HFFc6 (cell line): Measurements from ENCODE around the gene C17orf58. TPM values are rescaled to one million over a fixed set of nuclear protein-coding genes. Genes with fewer than 3 reads are reported as not detected.
"Not testable (repeated sequence)": the region's sequence is repeated elsewhere in the genome, so short reads cannot be mapped to it uniquely, and the experiment has no call there.

Experiments used
- DNase-seq: peaks from one replicate; pipeline ENCODE4 v3.0.0-alpha.2; 2018
- H3K27ac Mint-ChIP-seq: 2 replicates; pipeline ENCODE4 v1.8.0; 2020; ENCODE audit warnings: mild to moderate bottlenecking, mixed read lengths
- H3K27me3 Mint-ChIP-seq: 2 replicates; pipeline ENCODE4 v1.8.0; 2021; ENCODE audit warnings: mild to moderate bottlenecking, moderate library complexity, mixed read lengths; ENCODE audit not compliant: insufficient read depth
- H3K36me3 Mint-ChIP-seq: 2 replicates; pipeline ENCODE4 v1.8.0; 2021; ENCODE audit warnings: low read depth, mixed read lengths
- H3K4me1 Mint-ChIP-seq: 2 replicates; pipeline ENCODE4 v1.8.0; 2020; ENCODE audit warnings: low read depth, mixed read lengths
- H3K4me3 Mint-ChIP-seq: 2 replicates; pipeline ENCODE4 v1.8.0; 2020; ENCODE audit warnings: mild to moderate bottlenecking, moderate library complexity, mixed read lengths
- H3K9me3 Mint-ChIP-seq: 2 replicates; pipeline ENCODE4 v1.8.0; 2020; ENCODE audit warnings: mild to moderate bottlenecking, mixed read lengths
- total RNA-seq, 6 experiments: library from RNA; stranded (reverse); fragmentation: NEBNext Ultra II Directional; extraction: Animal tissue kit (Norgen Biotek cat#: 25700); gene quantifications; 2 replicates in 1 of 6; 3 replicates in 5 of 6; pipeline ENCODE4 v1.2.3, GENCODE V29; 2021
- TF ChIP-seq, protein P1 (sequence below): fragments of 200-600 bp; sonication (generic); IDR thresholded peaks from 2 replicates; pipeline ENCODE4 v1.5.0; 2021; ENCODE audit warnings: antibody characterized with exemption, mild to moderate bottlenecking

The C17orf58 gene
- total RNA-seq, 6 experiments from 2014 or later: 5.4 to 6.6 (median 6.1) TPM

DNA sequence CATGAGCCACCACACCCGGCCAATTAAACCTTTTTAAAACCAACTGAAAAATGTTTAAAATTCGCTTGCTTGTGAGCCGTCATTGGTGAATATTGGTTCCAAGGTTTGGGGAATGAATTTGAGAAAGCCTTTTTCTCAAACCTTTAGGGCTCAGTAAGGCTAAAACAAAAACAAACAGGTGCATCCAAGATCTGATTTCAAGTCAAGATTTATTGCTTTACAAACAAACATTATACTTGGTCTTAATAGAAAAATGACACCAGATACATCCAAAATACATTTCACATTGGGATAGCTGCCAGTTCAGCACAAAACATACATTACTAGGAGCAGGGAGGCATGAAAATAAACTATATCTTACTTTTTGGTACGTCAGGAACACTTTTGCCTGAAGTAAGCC lies 5.4 kb downstream of the C17orf58 start:
- no peak for DNase-seq
- H3K4me3 Mint-ChIP-seq: no peak overlapping the region
- no peaks in the 10 kb centered on the region for H3K9me3 Mint-ChIP-seq
- H3K27me3 Mint-ChIP-seq: no peaks in the 10 kb centered on the region; the same call in 1 of the 2 replicates
- no peak overlapping the region for H3K27ac Mint-ChIP-seq
- H3K36me3 Mint-ChIP-seq: no peaks in the 10 kb centered on the region
- TF ChIP-seq, protein P1, sequence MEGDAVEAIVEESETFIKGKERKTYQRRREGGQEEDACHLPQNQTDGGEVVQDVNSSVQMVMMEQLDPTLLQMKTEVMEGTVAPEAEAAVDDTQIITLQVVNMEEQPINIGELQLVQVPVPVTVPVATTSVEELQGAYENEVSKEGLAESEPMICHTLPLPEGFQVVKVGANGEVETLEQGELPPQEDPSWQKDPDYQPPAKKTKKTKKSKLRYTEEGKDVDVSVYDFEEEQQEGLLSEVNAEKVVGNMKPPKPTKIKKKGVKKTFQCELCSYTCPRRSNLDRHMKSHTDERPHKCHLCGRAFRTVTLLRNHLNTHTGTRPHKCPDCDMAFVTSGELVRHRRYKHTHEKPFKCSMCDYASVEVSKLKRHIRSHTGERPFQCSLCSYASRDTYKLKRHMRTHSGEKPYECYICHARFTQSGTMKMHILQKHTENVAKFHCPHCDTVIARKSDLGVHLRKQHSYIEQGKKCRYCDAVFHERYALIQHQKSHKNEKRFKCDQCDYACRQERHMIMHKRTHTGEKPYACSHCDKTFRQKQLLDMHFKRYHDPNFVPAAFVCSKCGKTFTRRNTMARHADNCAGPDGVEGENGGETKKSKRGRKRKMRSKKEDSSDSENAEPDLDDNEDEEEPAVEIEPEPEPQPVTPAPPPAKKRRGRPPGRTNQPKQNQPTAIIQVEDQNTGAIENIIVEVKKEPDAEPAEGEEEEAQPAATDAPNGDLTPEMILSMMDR: no peak
- peaks cover 25% of the 10 kb centered on the region for H3K4me1 Mint-ChIP-seq

- TF ChIP-seq, protein P1: no peak
- Mint-ChIP-seq H3K27ac (no peak overlapping the region), H3K4me1 (peaks cover 14% of the 10 kb centered on the region), H3K36me3 (peaks cover 14% of the 10 kb centered on the region), H3K4me3 (no peak overlapping the region), H3K9me3 (peaks cover 4% of the 10 kb centered on the region), H3K27me3 (peaks cover 4% of the 10 kb centered on the region; the same call in 1 of the 2 replicates)
- no peak for DNase-seq
Observed at GRCh38 chr17:67983383-67983688, 12.9 kb downstream of the C17orf58 start.

GRCh38 chr17:67982686-67983382 lies 13.4 kb downstream of the C17orf58 start:
- DNase-seq: no peak
- Mint-ChIP-seq H3K27ac (no peak overlapping the region), H3K9me3 (peaks cover 4% of the 10 kb centered on the region)

GRCh38 chr17:67982034-67982640 lies 14.1 kb downstream of the C17orf58 start:
- peaks cover 15% of the 10 kb centered on the region for H3K36me3 Mint-ChIP-seq
- no peak for DNase-seq
- TF ChIP-seq, protein P1: no peak
- peaks cover 4% of the 10 kb centered on the region; the same call in 1 of the 2 replicates for H3K27me3 Mint-ChIP-seq
- H3K9me3 Mint-ChIP-seq: peaks cover 4% of the 10 kb centered on the region
- no peak overlapping the region for H3K4me3 Mint-ChIP-seq
- no peak overlapping the region for H3K27ac Mint-ChIP-seq
- H3K4me1 Mint-ChIP-seq: peaks cover 17% of the 10 kb centered on the region

More at GRCh38 chr17:67982686-67983382, 13.4 kb downstream of the C17orf58 start:
- Mint-ChIP-seq H3K4me1 (peaks cover 17% of the 10 kb centered on the region), H3K27me3 (peaks cover 4% of the 10 kb centered on the region; the same call in 1 of the 2 replicates), H3K4me3 (no peak overlapping the region), H3K36me3 (peaks cover 14% of the 10 kb centered on the region)
- TF ChIP-seq, protein P1: no peak

GRCh38 chr17:67980883-67981282 lies 15.4 kb downstream of the C17orf58 start:
- H3K27me3 Mint-ChIP-seq, DNase-seq, H3K27ac Mint-ChIP-seq, H3K4me3 Mint-ChIP-seq, H3K9me3 Mint-ChIP-seq: not testable (repeated sequence)
- Mint-ChIP-seq H3K36me3 (peaks cover 21% of the 10 kb centered on the region), H3K4me1 (peaks cover 17% of the 10 kb centered on the region)

- peaks cover 4% of the 10 kb centered on the region for H3K9me3 Mint-ChIP-seq
- H3K4me1 Mint-ChIP-seq: peaks cover 17% of the 10 kb centered on the region
- TF ChIP-seq, protein P1: no peak
- H3K27me3 Mint-ChIP-seq: peaks cover 4% of the 10 kb centered on the region; the same call in 1 of the 2 replicates
- H3K27ac Mint-ChIP-seq: 0 out of 2 replicates have a peak overlapping the region, but pooled peaks have one; percentile 43
- H3K4me3 Mint-ChIP-seq: no peak overlapping the region
- no peak for DNase-seq
- peaks cover 21% of the 10 kb centered on the region for H3K36me3 Mint-ChIP-seq
Observed at GRCh38 chr17:67980456-67980855, 15.8 kb downstream of the C17orf58 start.

GRCh38 chr17:67976306-67976705 lies 20.0 kb downstream of the C17orf58 start:
- not testable (repeated sequence) for H3K27ac Mint-ChIP-seq, DNase-seq, H3K4me3 Mint-ChIP-seq, H3K27me3 Mint-ChIP-seq, H3K9me3 Mint-ChIP-seq
- peaks cover 17% of the 10 kb centered on the region for H3K4me1 Mint-ChIP-seq
- H3K36me3 Mint-ChIP-seq: peaks cover 24% of the 10 kb centered on the region
